ENCODE results near the gene FUT7.

GRCh38 chr9:137019891-137020683, 11.8 kb downstream of the FUT7 start:
- TF ChIP-seq EZH2 (IDR thresholded peaks at IDR 0.05), result no peak
- TF ChIP-seq POLR2AphosphoS5 (IDR thresholded peaks at IDR 0.05; ENCODE audit: borderline replicate concordance, low read depth, low read length), result no peak
- no peak for TF ChIP-seq FOXP2 (optimal IDR thresholded peaks at IDR 0.05; ENCODE audit: control extremely low read depth, extremely low read length, insufficient read depth)
